Pancreas (tissue), 10 donors: ENCODE measurements around the gene MMS19. TPM values are rescaled to one million over a fixed set of nuclear protein-coding genes. Genes with fewer than 3 reads are reported as not detected.

Source experiments
- ATAC-seq, 4 donors: fragments of 200-7000 bp; cut with Tn5 transposase; one replicate each; pipeline versions ENCODE4 v1.8.0 to v1.9.1; 2020; ENCODE audit warnings: mild to moderate bottlenecking in 4 of 4, moderate library complexity in 4 of 4
- DNase-seq, 6 donors: peaks; one replicate each; pipeline ENCODE4 v3.0.0-alpha.2; 2020
- FAIRE-seq: peaks from 2 replicates; lab custom pipeline; 2012; peaks lifted over from hg19 to GRCh38; lab: Jason Lieb, UNC
- H3K27ac ChIP-seq, 4 donors: fragments of 200-600 bp; sonication (generic); 1 replicate in 3 of 4; 2 replicates in 1 of 4; pipeline versions ENCODE4 v1.5.0 to v1.8.0; 2020
- H3K27me3 ChIP-seq, 4 donors: fragments of 200-600 bp; one replicate each; pipeline ENCODE4 v1.8.0; 2021
- H3K36me3 ChIP-seq, 3 donors: fragments of 200-600 bp; sonication (generic) in 1 of 3; one replicate each; pipeline versions ENCODE4 v1.5.0 to v1.8.0; 2020 to 2021
- H3K4me1 ChIP-seq, 3 donors: fragments of 200-600 bp; one replicate each; pipeline ENCODE4 v1.8.0; 2021
- H3K4me3 ChIP-seq, 4 donors: fragments of 200-600 bp; sonication (generic) in 2 of 4; one replicate each; pipeline versions ENCODE4 v1.5.0 to v1.8.0; 2020 to 2021
- H3K9me3 ChIP-seq, 4 donors: fragments of 200-600 bp; one replicate each; pipeline ENCODE4 v1.8.0; 2021
- CTCF ChIP-seq, 4 donors: fragments of 200-600 bp; sonication (generic) in 3 of 4; IDR thresholded peaks; one replicate each; pipeline versions ENCODE4 v1.5.0 to v1.8.0; 2021; ENCODE audit warnings: antibody characterized with exemption in 4 of 4
- WGBS, 2 donors: extraction: QIAGEN DNeasy Blood & Tissue Kit; methylation state at CpG; one replicate each; pipeline ENCODE4 v1.1.7; 2013; 5-methylcytosine and 5-hydroxymethylcytosine counted together
- intact Hi-C, 3 donors: fragments of 100-400 bp; cut with DNase I; formaldehyde crosslinking; loops; one replicate each; pipeline versions ENCODE4 v1.11.1 to v1.14.2; 2022
- polyA plus RNA-seq, 2 donors: library from polyadenylated mRNA; stranded (reverse); fragments of 200-250 nt; gene quantifications; one replicate each; pipeline ENCODE4 v1.2.3, GENCODE V29; 2013
- total RNA-seq, 6 donors: library from RNA; stranded (reverse); fragmentation: NEBNext Ultra II Directional in 4 of 6; extraction: Animal tissue kit (Norgen Biotek cat#: 25700) in 4 of 6; gene quantifications; one replicate each; pipeline versions ENCODE4 v1.2.1 to v1.2.4, GENCODE V29; 2021 to 2023
- donor health status: healthy with polysubstance abuse.
- donor health status: DM: no; HTN: no; CAD: no; lungs with moderate emphysema.
- donor health status: DM: no; HTN: no; CAD: no.
- donor health status: control.
- donor health status: control.
- donor health status: Bipolar disorder and iron deficiency.
- donor health status: DM: yes; HTN: yes; CAD: no.
- donor health status: DM: no; HTN: no; CAD: no.
- donor health status: DM: no; HTN: no; CAD: no.
- donor health status: DM: yes; HTN: yes; CAD: no.

MMS19 gene
- total and polyA plus RNA-seq, 8 donors, result 18.0 to 65.7 (median 24.6) TPM

GRCh38 chr10:97517096-97517750, 19.0 kb upstream of the MMS19 start:
- peak in 1 of 6 donors; percentile 45 for DNase-seq
- Histone ChIP-seq H3K9me3 (no peaks in the 10 kb centered on the region), H3K4me1 (no peaks in the 10 kb centered on the region), H3K36me3 (no peaks in the 10 kb centered on the region), H3K27ac (no peak overlapping the region), H3K4me3 (no peak overlapping the region), H3K27me3 (no peaks in the 10 kb centered on the region)
- 86 to 92% methylated on average over 15 of the region's 15 CpGs for WGBS, 2 donors
- no peak for TF ChIP-seq CTCF (IDR thresholded peaks at IDR 0.05)
- ATAC-seq, result no peak
- FAIRE-seq, result no peak
- intact Hi-C loops, result no loop called here

- intact Hi-C loops, result no loop called here
- FAIRE-seq, result no peak
- Histone ChIP-seq H3K4me1 (no peaks in the 10 kb centered on the region), H3K27me3 (no peaks in the 10 kb centered on the region), H3K4me3 (no peak overlapping the region), H3K36me3 (no peaks in the 10 kb centered on the region), H3K27ac (no peak overlapping the region), H3K9me3 (no peaks in the 10 kb centered on the region)
- DNase-seq, result peak in 1 of 6 donors; percentile 18
- ATAC-seq, result peak in 1 of 4 donors; percentile 28
- TF ChIP-seq CTCF (IDR thresholded peaks at IDR 0.05), result no peak
- WGBS, 2 donors, result 71 to 74% methylated on average over 10 of the region's 10 CpGs
Measured at GRCh38 chr10:97515271-97515978, 17.2 kb upstream of the MMS19 start.

- Histone ChIP-seq H3K36me3 (no peaks in the 10 kb centered on the region), H3K4me1 (no peaks in the 10 kb centered on the region), H3K9me3 (no peaks in the 10 kb centered on the region), H3K27ac (no peak overlapping the region), H3K27me3 (no peaks in the 10 kb centered on the region), H3K4me3 (no peak overlapping the region)
- 75 to 78% methylated on average over 10 of the region's 10 CpGs for WGBS, 2 donors
- ATAC-seq, result no peak
- no peak for DNase-seq
- intact Hi-C loops, result no loop called here
- FAIRE-seq, result no peak
- TF ChIP-seq CTCF (IDR thresholded peaks at IDR 0.05), result no peak
Measured at GRCh38 chr10:97514344-97514743, 16.1 kb upstream of the MMS19 start.

GRCh38 chr10:97512993-97513392, 14.8 kb upstream of the MMS19 start:
- no peak for TF ChIP-seq CTCF (IDR thresholded peaks at IDR 0.05)
- 86 to 91% methylated on average over 1 of the region's 1 CpG for WGBS, 2 donors
- DNase-seq (no peak), FAIRE-seq (no peak), ATAC-seq (no peak)
- H3K27me3 ChIP-seq, result no peaks in the 10 kb centered on the region
- H3K4me3 ChIP-seq, result no peak overlapping the region
- H3K9me3 ChIP-seq, result no peaks in the 10 kb centered on the region
- H3K4me1 ChIP-seq, result no peaks in the 10 kb centered on the region
- H3K36me3 ChIP-seq, result no peaks in the 10 kb centered on the region
- intact Hi-C loops, result no loop called here
- no peak overlapping the region for H3K27ac ChIP-seq
